SK-N-SH treated with all-trans-retinoic acid at 6 μM for 48 hours (cell line): Measurements from ENCODE around the gene TEAD1.

Source experiments
- GLIS3 ChIP-seq: fragments of 250-450 bp; sonication (Bioruptor Pico); IDR thresholded peaks from 2 replicates; pipeline ENCODE4 v1.5.0; 2020; ENCODE audit warnings: mild to moderate bottlenecking, moderate library complexity
- OSR1 ChIP-seq: fragments of 250-450 bp; sonication (Bioruptor Pico); IDR thresholded peaks from 2 replicates; pipeline ENCODE4 v1.8.0; 2022; ENCODE audit warnings: moderate library complexity, mild to moderate bottlenecking, inconsistent platforms
- RARB ChIP-seq: fragments of 250-450 bp; sonication (Bioruptor Pico); IDR thresholded peaks from 2 replicates; pipeline ENCODE4 v1.8.0; 2021; ENCODE audit warnings: mild to moderate bottlenecking, moderate library complexity
- SNAI2 ChIP-seq: fragments of 250-450 bp; sonication (Bioruptor Pico); IDR thresholded peaks from 2 replicates; pipeline ENCODE4 v1.5.0; 2020; ENCODE audit warnings: mild to moderate bottlenecking, moderate library complexity
- TCF4 ChIP-seq: fragments of 250-450 bp; sonication (Bioruptor Pico); IDR thresholded peaks from 2 replicates; pipeline ENCODE4 v1.8.0; 2021; ENCODE audit warnings: mild to moderate bottlenecking, moderate library complexity, borderline replicate concordance
- TOX ChIP-seq: fragments of 250-450 bp; sonication (Bioruptor Pico); IDR thresholded peaks from 2 replicates; pipeline ENCODE4 v1.8.0; 2021; ENCODE audit warnings: mild to moderate bottlenecking, moderate library complexity, borderline replicate concordance
- ZFP30 ChIP-seq: fragments of 450-650 bp; formaldehyde crosslinking; IDR thresholded peaks from 2 replicates; pipeline ENCODE4 v1.5.0; 2022; ENCODE audit warnings: mild to moderate bottlenecking, moderate library complexity
- ZNF70 ChIP-seq: fragments of 450-650 bp; formaldehyde crosslinking; IDR thresholded peaks from 2 replicates; pipeline ENCODE4 v1.5.0; 2020; ENCODE audit warnings: mild to moderate bottlenecking, moderate library complexity
- ZNF8 ChIP-seq: fragments of 450-650 bp; formaldehyde crosslinking; IDR thresholded peaks from 2 replicates; pipeline ENCODE4 v1.5.0; 2020; ENCODE audit warnings: mild to moderate bottlenecking, moderate library complexity
- TF ChIP-seq, protein P1 (sequence below): fragments of 250-450 bp; sonication (Bioruptor Pico); IDR thresholded peaks from 2 replicates; pipeline ENCODE4 v1.8.0; 2020; ENCODE audit warnings: mild to moderate bottlenecking, moderate library complexity, borderline replicate concordance
- TF ChIP-seq, protein P2 (sequence below): fragments of 250-450 bp; sonication (Bioruptor Pico); IDR thresholded peaks from 2 replicates; pipeline ENCODE4 v1.5.1; 2020; ENCODE audit warnings: low read depth, mild to moderate bottlenecking, moderate library complexity

DNA sequence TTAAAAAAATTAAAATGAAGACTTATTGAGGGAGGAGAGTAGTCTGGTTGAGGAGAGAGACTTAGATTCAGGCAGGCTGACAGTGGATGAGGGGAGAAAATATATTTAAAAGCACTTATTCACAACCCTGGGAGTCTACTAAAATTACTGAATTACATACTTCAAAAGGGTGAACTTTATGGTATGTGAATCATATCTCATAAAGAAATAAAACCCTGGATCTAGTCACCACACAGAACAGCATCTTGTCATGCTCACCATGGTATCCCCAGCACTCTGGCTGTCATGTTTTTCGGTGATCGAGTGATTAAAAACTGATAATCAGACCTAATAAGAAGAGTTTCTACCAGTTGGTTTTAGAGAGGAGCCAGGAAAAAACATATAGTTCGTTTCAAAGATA, 11.0 kb downstream of the TEAD1 start:
- TF ChIP-seq, protein P1, sequence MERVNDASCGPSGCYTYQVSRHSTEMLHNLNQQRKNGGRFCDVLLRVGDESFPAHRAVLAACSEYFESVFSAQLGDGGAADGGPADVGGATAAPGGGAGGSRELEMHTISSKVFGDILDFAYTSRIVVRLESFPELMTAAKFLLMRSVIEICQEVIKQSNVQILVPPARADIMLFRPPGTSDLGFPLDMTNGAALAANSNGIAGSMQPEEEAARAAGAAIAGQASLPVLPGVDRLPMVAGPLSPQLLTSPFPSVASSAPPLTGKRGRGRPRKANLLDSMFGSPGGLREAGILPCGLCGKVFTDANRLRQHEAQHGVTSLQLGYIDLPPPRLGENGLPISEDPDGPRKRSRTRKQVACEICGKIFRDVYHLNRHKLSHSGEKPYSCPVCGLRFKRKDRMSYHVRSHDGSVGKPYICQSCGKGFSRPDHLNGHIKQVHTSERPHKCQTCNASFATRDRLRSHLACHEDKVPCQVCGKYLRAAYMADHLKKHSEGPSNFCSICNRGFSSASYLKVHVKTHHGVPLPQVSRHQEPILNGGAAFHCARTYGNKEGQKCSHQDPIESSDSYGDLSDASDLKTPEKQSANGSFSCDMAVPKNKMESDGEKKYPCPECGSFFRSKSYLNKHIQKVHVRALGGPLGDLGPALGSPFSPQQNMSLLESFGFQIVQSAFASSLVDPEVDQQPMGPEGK (CRISPR knock-in tag), result no peak
- no peak for TF ChIP-seq RARB
- TF ChIP-seq, protein P2, sequence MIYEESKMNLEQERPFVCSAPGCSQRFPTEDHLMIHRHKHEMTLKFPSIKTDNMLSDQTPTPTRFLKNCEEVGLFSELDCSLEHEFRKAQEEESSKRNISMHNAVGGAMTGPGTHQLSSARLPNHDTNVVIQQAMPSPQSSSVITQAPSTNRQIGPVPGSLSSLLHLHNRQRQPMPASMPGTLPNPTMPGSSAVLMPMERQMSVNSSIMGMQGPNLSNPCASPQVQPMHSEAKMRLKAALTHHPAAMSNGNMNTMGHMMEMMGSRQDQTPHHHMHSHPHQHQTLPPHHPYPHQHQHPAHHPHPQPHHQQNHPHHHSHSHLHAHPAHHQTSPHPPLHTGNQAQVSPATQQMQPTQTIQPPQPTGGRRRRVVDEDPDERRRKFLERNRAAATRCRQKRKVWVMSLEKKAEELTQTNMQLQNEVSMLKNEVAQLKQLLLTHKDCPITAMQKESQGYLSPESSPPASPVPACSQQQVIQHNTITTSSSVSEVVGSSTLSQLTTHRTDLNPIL, result no peak
- TF ChIP-seq ZNF8, result no peak
- no peak for TF ChIP-seq OSR1 (CRISPR knock-in tag)
- TF ChIP-seq TOX, result no peak
- no peak for TF ChIP-seq TCF4
- TF ChIP-seq GLIS3, result no peak
- TF ChIP-seq SNAI2 (CRISPR knock-in tag), result no peak
- no peak for TF ChIP-seq ZFP30 (CRISPR knock-in tag)
- no peak for TF ChIP-seq ZNF70 (CRISPR knock-in tag)
